SIG-M5 treated with dmso at 0.1 percent for 504 hours (cell line): ENCODE measurements around the gene ARHGAP36.

ENCODE experiments used
- DNase-seq: peaks from one replicate; lab custom pipeline; 2025; ENCODE audit not compliant: unreplicated experiment; lab: John Stamatoyannopoulos, UW

ARHGAP36 gene

DNA sequence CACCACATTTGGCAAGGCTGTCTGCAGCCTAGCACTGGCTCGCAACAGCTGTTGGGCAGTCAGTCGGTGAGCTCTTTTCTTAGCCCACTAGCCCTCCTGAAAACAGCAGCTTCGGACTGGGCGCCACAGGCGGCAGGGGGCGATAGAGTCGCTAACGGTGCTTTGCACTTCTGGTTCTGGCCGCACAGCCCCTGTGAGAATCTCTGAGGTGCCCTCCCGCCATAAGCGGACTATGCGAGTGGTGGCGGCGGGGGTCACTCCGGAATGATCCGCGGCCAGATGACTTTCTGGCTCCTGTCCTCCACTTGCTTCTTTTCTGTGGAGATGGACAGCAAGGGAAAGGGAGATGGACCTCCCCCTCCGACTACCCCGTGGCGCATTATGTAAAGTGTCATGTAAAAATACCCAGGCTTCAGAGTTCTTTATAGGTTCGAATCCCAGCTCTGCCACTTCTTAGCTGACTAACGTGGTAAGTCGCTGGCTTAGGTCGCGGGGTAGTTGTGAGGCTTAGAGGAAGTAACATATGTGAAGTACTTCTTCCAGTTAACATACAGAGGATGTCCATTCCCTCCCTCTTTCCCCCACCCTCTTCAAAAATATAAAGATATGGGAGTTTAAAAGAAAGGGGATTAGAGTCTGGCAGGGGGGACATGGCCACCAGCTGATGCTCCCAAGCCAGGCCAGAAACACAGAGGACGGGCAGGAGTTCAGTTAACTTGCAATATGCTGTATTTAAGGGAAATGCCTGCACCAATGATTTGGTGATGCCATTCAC lies 11.0 kb downstream of the ARHGAP36 start:
- no peak for DNase-seq

DNA sequence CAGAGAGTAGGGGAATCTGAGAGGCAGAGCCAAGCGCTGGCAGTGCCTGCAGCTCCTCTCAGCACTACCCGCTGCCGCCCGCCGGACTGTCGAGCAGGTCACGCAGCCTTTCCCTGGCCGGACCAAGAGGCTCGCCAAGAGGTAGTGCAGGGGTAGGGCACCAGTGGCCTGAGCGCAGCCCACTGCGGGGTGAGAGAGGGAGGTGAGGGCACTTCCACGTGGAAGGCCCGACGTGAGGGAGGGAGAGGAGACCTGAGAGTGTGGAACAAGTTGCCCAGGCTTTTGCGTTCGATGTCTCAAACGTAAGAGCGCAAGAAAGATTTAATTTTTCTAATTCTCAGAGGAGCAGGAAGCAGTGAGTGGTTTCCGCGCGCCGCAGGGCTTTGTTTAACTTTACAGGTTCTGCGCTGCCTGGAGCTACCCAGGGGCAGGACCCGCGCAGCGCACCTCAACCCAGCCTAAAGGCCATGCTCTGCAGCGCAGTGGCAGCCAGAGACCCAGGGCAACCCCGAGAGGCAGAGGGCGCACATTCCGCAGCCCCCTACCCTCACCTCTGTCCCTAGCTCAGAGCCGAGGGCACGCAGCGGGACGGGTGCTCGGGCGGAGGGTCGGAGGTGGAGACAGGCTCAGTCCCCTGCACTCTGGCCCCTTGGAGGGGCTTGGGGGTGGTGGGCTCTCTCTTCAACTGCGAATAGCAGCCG lies 14.9 kb downstream of the ARHGAP36 start:
- DNase-seq: no peak

DNA sequence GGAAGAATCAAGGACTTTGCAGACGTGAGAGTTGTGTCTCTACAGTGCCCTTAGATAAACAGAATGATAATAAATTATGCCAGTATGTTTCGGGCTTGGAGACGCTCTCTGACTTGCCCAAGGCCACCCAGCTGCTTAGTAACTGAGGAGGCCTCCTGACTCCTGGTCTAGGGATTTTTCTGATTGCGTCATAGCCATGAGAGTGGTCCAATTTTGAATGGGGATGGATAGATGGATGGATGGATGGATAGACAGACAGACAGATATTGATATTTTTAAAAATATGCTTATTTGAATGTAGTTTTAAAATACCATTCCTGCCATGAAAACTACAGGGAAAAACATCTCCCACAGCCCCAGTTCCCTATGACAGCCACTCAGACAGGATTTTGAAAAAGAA lies 15.5 kb downstream of the ARHGAP36 start:
- no peak for DNase-seq

DNA sequence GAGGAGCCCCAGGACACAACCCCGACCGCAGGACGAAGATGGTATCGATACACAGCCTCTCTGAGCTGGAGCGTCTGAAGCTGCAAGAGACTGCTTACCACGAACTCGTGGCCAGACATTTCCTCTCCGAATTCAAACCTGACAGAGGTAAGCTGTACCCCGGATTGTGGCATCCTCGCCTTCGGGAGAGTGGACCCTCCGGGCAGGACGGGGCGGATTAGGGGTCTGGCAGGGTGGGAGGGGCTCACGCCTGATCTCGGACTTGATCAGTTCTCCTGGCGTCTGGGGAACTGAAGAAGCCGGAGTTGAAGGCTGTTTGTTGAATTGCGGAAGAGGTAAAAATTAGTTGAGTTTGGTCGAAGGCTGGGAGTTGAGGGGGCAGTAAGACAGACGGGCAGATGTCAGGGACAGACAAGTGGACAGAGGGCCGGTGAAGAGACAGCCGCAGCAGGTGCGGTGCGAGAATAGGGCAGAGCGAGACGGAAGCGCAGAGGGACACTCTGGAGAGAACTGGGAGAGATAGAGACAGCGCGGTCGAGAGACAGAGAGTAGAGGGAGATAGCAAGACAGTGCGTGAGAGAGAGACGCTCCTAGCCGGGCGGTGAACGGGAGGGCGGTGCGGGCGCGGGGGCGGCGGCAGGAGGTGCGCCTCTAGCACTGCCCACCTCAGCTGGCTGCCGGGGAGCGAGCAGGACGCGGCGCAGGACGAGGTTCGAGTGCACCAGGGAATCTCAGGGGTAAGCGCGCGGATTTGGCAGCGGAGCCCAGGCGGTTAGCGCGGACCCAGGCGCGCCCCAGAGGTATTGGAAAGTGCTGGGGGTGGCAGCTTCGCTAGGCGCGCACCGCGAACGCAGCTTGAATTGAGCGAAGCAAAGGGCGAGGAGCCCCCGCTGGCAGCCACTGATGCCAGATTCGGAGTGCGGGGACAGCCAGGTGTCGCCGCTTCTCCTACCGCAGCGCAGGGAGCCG lies 23.9 kb downstream of the ARHGAP36 start:
- DNase-seq: no peak

DNA sequence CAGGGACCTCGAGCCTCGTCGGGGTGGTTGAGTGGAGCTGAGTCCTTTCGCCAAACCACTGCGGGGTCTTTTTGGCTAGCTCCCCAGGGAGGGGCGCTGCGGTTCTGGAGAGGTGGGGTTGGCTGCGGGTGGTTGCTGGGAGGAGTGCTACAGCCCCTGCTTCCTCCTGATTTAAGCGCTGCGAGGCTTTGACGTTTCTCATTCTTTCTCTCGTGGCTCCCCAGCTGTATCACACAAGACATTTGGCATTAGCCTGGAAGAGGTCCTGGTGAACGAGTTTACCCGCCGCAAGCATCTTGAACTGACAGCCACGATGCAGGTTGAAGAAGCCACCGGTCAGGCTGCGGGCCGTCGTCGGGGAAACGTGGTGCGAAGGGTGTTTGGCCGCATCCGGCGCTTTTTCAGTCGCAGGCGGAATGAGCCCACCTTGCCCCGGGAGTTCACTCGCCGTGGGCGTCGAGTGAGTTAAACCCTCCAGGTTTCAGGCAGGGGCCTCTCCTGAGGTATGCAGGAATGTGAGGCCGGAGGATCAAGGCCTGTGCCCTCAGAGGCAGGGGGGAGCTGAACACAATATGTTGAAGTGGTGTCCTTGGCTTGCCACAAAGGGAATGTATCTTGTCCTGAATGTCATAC lies 25.5 kb downstream of the ARHGAP36 start:
- DNase-seq: no peak

DNA sequence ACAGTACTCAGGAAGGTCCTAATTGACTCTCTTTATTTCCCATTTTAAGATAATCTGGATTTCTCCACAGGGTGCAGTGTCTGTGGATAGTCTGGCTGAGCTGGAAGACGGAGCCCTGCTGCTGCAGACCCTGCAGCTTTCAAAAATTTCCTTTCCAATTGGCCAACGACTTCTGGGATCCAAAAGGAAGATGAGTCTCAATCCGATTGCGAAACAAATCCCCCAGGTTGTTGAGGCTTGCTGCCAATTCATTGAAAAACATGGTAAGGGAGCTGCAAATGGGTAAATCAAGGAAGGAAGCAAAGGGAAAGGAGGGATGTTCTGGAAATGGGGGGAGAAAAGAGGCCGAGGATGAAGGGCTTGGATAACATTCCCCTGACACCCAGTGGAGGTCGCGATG lies 26.0 kb downstream of the ARHGAP36 start:
- DNase-seq: no peak

DNA sequence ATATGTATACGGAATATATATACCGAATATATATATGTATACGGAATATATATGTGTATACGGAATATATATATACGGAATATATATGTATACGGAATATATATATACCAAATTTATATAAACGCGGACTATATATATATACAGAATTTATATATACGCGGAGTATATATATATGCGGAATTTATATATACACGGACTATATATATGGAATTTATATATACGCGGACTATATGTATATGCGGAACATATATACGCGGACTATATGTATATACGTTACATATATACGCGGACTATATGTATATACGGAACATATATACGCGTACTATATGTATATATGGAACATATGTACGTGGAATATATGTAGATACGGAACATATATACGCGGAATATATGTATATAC lies 78.6 kb downstream of the ARHGAP36 start:
- DNase-seq: no peak

DNA sequence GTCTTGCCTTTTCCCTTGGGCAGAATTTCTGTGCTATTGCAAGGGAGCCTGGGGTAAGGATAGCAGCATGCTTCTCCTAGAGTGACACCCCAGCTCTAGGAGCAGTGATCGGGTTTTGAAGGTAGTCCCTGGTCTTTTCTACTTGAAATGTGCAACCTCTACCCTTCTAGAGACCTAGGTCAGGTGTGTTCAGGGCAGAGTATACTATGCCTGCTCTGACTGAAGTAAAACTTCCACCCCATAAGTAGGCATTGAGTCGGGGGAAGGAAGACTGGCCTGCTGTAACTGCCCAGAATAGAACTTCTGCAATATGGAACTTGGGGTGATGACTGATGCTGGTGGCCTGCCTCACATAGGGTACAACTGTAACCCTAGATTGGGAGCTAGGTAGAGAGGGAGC lies 80.9 kb downstream of the ARHGAP36 start:
- no peak for DNase-seq
